Peyer's patch (tissue), 4 donors: ENCODE results near the gene BCL2L1.

Experiments used
- POLR2A ChIP-seq, 2 donors: fragments of 450-650 bp; IDR thresholded peaks; one replicate each; pipeline ENCODE4 v1.5.1; 2017; ENCODE audit warnings: antibody characterized with exemption in 2 of 2, mild to moderate bottlenecking in 2 of 2, moderate library complexity in 2 of 2
- TF ChIP-seq, protein P1 (sequence below), 6 experiments: fragments of 450-650 bp in 4 of 6; fragments of 200-600 bp in 2 of 6; sonication (generic) in 1 of 6; IDR thresholded peaks; one replicate each; pipeline ENCODE4 v1.5.1; 2017 to 2019; ENCODE audit warnings: antibody characterized with exemption in 6 of 6, mild to moderate bottlenecking in 3 of 6, moderate library complexity in 1 of 6

- TF ChIP-seq, protein P1, sequence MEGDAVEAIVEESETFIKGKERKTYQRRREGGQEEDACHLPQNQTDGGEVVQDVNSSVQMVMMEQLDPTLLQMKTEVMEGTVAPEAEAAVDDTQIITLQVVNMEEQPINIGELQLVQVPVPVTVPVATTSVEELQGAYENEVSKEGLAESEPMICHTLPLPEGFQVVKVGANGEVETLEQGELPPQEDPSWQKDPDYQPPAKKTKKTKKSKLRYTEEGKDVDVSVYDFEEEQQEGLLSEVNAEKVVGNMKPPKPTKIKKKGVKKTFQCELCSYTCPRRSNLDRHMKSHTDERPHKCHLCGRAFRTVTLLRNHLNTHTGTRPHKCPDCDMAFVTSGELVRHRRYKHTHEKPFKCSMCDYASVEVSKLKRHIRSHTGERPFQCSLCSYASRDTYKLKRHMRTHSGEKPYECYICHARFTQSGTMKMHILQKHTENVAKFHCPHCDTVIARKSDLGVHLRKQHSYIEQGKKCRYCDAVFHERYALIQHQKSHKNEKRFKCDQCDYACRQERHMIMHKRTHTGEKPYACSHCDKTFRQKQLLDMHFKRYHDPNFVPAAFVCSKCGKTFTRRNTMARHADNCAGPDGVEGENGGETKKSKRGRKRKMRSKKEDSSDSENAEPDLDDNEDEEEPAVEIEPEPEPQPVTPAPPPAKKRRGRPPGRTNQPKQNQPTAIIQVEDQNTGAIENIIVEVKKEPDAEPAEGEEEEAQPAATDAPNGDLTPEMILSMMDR (IDR thresholded peaks at IDR 0.05) = no peak
- TF ChIP-seq POLR2A (IDR thresholded peaks at IDR 0.05) = peak in 1 of 2 donors; percentile 28
Measured at GRCh38 chr20:31719644-31720485, 2.8 kb downstream of the BCL2L1 start.
